HEK293 (cell line): ENCODE measurements around the gene ARHGAP28.

ENCODE experiments used
- EGR2 ChIP-seq: fragments of 450-650 bp; formaldehyde crosslinking; IDR thresholded peaks from 2 replicates; pipeline ENCODE4 v1.5.1; 2016; ENCODE audit warnings: low read depth, missing biosample characterization, missing genetic modification characterization
- ELK4 ChIP-seq: IDR thresholded peaks from 2 replicates; pipeline ENCODE4 v1.6.1; 2011; ENCODE audit warnings: mild to moderate bottlenecking, low read depth, low read length, borderline replicate concordance
- FEZF1 ChIP-seq: fragments of 450-650 bp; formaldehyde crosslinking; IDR thresholded peaks from 2 replicates; pipeline ENCODE4 v1.5.1; 2016; ENCODE audit warnings: missing biosample characterization, missing genetic modification characterization
- KLF1 ChIP-seq: fragments of 450-650 bp; formaldehyde crosslinking; IDR thresholded peaks from 2 replicates; pipeline ENCODE4 v1.5.1; 2016; ENCODE audit warnings: missing biosample characterization, missing genetic modification characterization
- PRDM10 ChIP-seq: fragments of 450-650 bp; formaldehyde crosslinking; IDR thresholded peaks from 2 replicates; pipeline ENCODE4 v1.5.1; 2016; ENCODE audit warnings: missing biosample characterization, missing genetic modification characterization
- PRDM4 ChIP-seq: fragments of 450-650 bp; formaldehyde crosslinking; IDR thresholded peaks from 2 replicates; pipeline ENCODE4 v1.5.1; 2017; ENCODE audit warnings: missing biosample characterization, missing genetic modification characterization
- SP3 ChIP-seq: fragments of 450-650 bp; formaldehyde crosslinking; IDR thresholded peaks from 2 replicates; pipeline ENCODE4 v1.5.1; 2016; ENCODE audit warnings: missing biosample characterization, missing genetic modification characterization
- ZIC2 ChIP-seq: fragments of 450-650 bp; formaldehyde crosslinking; IDR thresholded peaks from 2 replicates; pipeline ENCODE4 v1.5.1; 2016; ENCODE audit warnings: missing biosample characterization, missing genetic modification characterization
- ZNF133 ChIP-seq: fragments of 450-650 bp; formaldehyde crosslinking; IDR thresholded peaks from 2 replicates; pipeline ENCODE4 v1.5.1; 2016; ENCODE audit warnings: missing biosample characterization, missing genetic modification characterization
- ZNF138 ChIP-seq: fragments of 450-650 bp; formaldehyde crosslinking; IDR thresholded peaks from 2 replicates; pipeline ENCODE4 v1.5.1; 2016; ENCODE audit warnings: missing biosample characterization, missing genetic modification characterization, borderline replicate concordance
- ZNF146 ChIP-seq: fragments of 450-650 bp; formaldehyde crosslinking; IDR thresholded peaks from 2 replicates; pipeline ENCODE4 v1.5.1; 2016; ENCODE audit warnings: missing biosample characterization, missing genetic modification characterization
- ZNF148 ChIP-seq: fragments of 450-650 bp; formaldehyde crosslinking; IDR thresholded peaks from 2 replicates; pipeline ENCODE4 v1.5.0; 2017; ENCODE audit warnings: missing biosample characterization, missing genetic modification characterization, borderline replicate concordance
- ZNF23 ChIP-seq: fragments of 450-650 bp; formaldehyde crosslinking; IDR thresholded peaks from 2 replicates; pipeline ENCODE4 v1.5.1; 2016; ENCODE audit warnings: missing biosample characterization, missing genetic modification characterization, borderline replicate concordance
- ZNF26 ChIP-seq: fragments of 450-650 bp; formaldehyde crosslinking; IDR thresholded peaks from 2 replicates; pipeline ENCODE4 v1.5.1; 2016; ENCODE audit warnings: missing biosample characterization, missing genetic modification characterization
- ZNF274 ChIP-seq, 2 experiments: fragments of 200-500 bp in 1 of 2; fragments of 450-650 bp in 1 of 2; sonication (Bioruptor generic) in 1 of 2; formaldehyde crosslinking in 1 of 2; IDR thresholded peaks; 2 replicates each; pipeline versions ENCODE4 v1.5.1 to v1.6.1; 2014 to 2016; ENCODE audit warnings: borderline replicate concordance in 1 of 2, inconsistent platforms in 1 of 2, low read length in 1 of 2, missing biosample characterization in 1 of 2, missing genetic modification characterization in 1 of 2
- ZNF280C ChIP-seq: fragments of 450-650 bp; formaldehyde crosslinking; IDR thresholded peaks from 2 replicates; pipeline ENCODE4 v1.5.1; 2016; ENCODE audit warnings: missing biosample characterization, missing genetic modification characterization
- ZNF488 ChIP-seq: fragments of 450-650 bp; formaldehyde crosslinking; IDR thresholded peaks from 2 replicates; pipeline ENCODE4 v1.5.1; 2016; ENCODE audit warnings: missing biosample characterization, missing genetic modification characterization
- ZNF549 ChIP-seq: fragments of 450-650 bp; IDR thresholded peaks from 2 replicates; pipeline ENCODE4 v1.5.1; 2018; ENCODE audit warnings: missing biosample characterization, missing genetic modification characterization, mild to moderate bottlenecking, inconsistent platforms, moderate library complexity
- ZNF561 ChIP-seq: fragments of 450-650 bp; IDR thresholded peaks from 2 replicates; pipeline ENCODE4 v1.5.1; 2018; ENCODE audit warnings: missing biosample characterization, missing genetic modification characterization, borderline replicate concordance
- ZNF600 ChIP-seq: fragments of 450-650 bp; formaldehyde crosslinking; IDR thresholded peaks from 2 replicates; pipeline ENCODE4 v1.5.1; 2016; ENCODE audit warnings: missing biosample characterization, missing genetic modification characterization
- ZNF837 ChIP-seq: fragments of 450-650 bp; formaldehyde crosslinking; IDR thresholded peaks from 2 replicates; pipeline ENCODE4 v1.5.1; 2016; ENCODE audit warnings: missing biosample characterization, missing genetic modification characterization
- ZSCAN30 ChIP-seq: fragments of 450-650 bp; IDR thresholded peaks from 2 replicates; pipeline ENCODE4 v1.5.1; 2018; ENCODE audit warnings: missing biosample characterization, mild to moderate bottlenecking, missing genetic modification characterization, moderate library complexity

The ARHGAP28 gene

GRCh38 chr18:6729247-6730091, at the start of gene ARHGAP28 (continued):
- TF ChIP-seq PRDM10 (tag by site-specific recombination) (peak; percentile 54), ZSCAN30 (tag by site-specific recombination) (peak; percentile 94), ELK4 (no peak), ZNF837 (tag by site-specific recombination) (no peak), FEZF1 (tag by site-specific recombination) (peak; percentile 55), ZNF274 (IDR thresholded peaks at IDR 0.05; ENCODE audit: low read length) (no peak), ZNF274 (tag by site-specific recombination; IDR thresholded peaks at IDR 0.05; ENCODE audit: borderline replicate concordance) (no peak), KLF1 (tag by site-specific recombination) (peak; percentile 92), ZNF26 (tag by site-specific recombination) (no peak), ZNF146 (tag by site-specific recombination) (peak; percentile 39; the same call in 1 of the 2 replicates), ZNF138 (tag by site-specific recombination) (no peak), PRDM4 (tag by site-specific recombination) (peak; percentile 87), ZNF488 (no peak), ZNF600 (tag by site-specific recombination) (no peak), ZNF148 (tag by site-specific recombination) (no peak), ZNF133 (tag by site-specific recombination) (0 out of 2 replicates have a peak, but pooled peaks have one; percentile 14), ZNF561 (tag by site-specific recombination) (peak; percentile 45; the same call in 1 of the 2 replicates), ZIC2 (tag by site-specific recombination) (peak; percentile 85), ZNF549 (tag by site-specific recombination) (peak; percentile 88), SP3 (tag by site-specific recombination) (peak; percentile 90), ZNF23 (tag by site-specific recombination) (no peak), ZNF280C (tag by site-specific recombination) (no peak), EGR2 (tag by site-specific recombination) (peak; percentile 94)
